Measurements from ENCODE around the gene TRIM62.

TRIM62 gene

DNA sequence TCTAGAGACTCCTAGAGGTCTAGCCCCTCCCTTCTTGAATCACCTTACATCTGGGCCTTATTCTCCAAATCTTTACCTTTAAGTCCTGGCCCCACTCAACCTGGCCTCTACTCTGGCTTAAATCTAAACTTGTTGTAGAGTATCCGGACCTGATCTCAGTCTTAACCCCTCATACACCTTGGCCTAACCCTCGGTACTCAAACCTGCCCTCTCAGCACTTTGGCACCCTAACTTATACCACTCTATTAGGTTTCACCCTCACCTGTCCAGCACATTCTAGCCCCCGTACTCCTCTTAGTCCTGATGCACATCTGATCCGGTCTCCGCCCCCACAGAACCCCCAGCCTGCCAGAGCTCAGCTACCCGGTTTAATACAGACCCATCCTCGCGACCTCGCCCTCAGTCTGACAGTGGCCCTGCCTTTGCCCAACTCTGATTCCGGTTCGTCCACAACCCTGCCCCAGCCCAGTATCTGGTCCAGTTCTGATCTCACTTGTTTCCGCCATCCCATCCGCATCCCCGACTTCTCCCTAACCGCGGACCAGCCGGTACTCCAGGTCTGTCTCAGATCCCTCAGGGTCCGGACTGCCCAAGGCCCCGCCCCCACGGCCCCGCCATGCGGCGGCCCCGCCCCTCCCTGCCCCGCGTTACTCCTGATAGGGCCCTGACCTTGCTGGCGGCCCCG is 1.5 kb downstream of the TRIM62 start:
- peak; percentile 95 for DNase-seq (ENCODE audit: low spot score)

DNA sequence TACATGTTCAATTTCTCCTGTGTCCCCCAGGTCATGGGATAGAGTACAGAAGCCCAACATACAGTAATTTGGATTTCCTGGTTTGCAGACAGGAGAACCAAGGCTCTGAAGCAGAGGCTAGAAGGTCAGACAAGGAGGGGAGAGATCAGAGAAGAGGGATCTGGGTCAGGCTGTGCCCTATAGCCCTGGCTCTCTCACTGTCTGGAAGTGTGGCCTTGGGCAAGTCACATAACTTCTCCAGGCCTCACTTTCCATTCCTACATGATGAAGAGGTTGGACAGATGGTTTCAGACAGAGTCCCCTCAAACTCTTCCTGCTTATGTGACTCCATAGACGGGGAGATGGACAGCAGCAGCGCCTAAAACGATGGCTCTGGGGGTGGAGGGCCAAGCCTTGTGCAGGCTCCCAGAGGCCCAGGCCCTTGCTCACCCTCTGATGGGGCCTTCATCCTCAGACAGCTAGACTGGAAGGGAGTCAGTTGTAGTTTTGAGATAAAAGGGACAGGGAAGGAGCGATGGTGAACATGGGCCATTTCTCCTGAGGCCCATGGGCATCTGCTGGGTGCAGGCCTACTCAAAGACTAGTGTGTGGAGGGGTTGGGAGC is 2.9 kb downstream of the TRIM62 start:
- DNase-seq (ENCODE audit: low spot score): no peak

DNA sequence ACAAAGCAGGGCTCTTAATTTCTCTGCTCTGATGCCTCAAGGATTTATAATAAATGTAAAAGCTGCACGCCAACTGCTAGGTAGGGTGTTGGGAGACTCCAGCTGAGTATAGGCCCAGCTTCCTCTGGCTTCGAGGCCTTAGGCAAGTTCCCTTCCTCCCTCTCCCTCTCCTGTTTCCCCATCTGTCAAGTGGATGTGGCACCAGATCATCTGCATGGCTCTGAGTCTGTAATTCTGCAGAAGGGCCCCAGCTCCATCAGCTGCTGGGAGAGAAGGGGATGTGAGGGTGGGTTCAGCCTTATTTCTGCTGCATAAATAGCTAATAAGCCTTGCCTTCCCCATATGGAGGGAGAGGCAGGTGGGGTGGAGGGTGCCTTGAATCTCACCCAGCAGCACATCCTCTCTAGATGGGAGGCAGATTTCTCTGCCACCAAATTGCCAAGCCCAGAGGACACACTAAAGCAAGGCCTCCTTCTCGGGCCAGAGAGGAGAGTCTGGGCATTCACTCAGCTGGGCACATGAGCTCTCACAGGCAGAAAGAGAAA is 3.8 kb downstream of the TRIM62 start:
- DNase-seq (ENCODE audit: low spot score): no peak

DNA sequence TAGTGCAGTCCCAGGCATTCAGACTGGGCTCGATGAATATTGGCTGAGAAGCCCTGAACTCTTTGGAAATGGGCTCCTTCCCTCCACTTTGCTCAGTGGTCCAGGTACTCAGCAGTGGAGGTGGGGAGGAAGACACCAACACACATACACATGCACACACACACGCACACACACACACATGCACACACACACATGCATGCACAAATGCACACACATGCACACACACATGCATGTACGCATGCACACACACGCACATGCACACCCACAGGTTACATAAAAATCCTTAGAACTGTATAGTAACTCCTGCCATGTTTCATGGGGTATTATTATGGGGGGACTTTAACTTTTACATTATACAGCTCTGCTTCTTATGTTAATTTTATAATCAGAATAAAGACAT is 5.0 kb downstream of the TRIM62 start:
- DNase-seq (ENCODE audit: low spot score): no peak

DNA sequence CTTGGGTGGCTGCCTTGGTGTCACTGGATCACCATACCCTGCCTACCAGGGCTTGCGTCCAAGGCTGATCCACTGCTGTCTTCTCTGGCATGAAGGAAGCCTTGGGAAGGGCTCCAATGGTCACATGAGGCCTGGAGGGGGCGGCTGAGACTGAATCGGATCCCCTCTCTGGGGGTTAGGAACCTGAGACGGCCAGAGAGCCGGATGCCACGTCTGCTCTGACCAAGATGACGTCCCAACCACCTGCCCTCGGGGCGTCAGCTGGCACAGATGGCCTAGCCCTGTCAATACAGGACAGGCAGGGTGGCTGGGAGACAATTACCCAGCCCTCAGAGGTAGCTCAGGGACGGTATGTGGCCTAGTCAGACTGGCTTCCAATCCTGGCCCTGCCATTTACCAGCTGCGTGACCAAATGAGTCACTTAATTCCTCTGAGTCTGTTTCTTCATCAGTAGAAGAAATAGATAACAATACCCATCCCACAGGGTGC is 5.4 kb downstream of the TRIM62 start:
- peak; percentile 62 for DNase-seq (ENCODE audit: low spot score)

DNA sequence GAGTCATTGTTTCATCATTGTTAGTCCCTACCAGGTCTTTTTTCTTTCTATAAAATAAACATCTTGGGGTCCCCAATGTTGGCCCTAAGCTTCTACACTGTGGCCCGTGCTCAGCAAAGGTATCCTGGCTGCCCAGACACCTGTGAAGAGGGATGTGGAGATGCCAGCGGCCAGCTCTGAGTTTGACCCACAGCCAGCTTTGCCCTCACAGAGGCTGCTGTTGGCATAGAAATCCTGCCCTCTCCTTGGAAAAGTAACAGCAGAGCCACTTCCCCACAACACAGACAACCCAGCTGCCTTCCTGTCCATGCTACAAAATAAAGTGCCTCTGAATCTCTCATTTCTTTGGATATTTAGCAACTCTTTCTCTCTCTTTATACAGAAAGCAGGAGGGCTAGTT is 6.0 kb downstream of the TRIM62 start:
- DNase-seq (ENCODE audit: low spot score): no peak

DNA sequence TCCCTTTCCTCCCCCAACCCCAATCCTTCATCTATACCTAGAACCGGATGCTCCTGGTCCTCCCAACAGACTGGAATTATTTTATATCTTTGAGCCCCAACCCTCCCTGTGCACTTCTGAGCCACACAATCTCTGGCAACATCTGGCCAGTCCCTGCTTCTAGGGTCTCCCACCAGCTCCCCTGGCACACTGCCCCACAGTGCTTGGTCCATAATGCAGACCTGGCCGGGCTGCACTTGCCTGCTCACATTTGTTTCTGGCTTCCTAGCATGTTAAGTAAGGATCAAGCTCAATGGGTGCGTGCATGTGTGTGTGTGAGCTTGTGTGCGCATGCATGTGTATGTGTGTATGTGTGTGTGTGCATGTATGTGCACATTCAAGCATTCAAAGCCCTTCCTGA is 8.8 kb downstream of the TRIM62 start:
- no peak for DNase-seq (ENCODE audit: low spot score)

DNA sequence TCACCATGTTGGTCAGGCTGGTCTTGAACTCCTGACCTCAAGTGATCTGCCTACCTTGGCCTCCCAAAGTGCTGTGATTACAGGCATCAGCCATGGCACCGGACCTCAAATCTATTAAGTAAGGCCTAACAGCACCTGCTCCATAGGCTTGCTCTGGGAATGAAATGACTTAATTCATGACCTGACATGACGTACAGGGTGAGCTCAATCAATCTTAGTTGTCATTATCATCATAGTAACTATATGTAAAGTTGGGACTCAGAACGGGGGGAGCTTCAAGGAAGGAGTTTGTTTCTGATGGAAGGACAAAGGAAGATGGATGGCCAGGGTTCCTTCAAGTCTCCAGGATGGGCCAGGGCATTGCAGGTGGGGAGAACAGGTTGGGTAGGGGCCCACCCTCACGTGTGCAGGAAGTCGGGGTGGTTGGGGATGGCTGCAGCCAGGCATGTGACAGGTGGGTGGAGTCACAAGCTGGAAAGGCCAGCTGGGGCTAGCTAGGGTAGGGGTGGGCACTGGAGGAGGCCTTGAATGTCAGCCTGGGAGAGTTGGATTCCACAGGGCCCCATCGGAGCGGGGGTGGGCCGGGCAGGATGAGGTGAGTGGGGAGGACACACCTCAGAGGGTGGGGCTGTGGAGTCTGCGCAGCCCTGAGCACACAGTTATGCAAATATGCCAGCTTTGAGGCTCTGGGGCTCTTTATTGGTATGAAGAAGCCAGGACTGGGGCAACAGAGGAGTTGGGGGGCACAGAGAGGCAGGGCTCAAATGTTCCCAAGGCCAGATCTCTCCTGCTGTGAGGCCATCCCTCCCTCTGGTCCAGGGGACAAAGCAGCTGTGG is 9.6 kb downstream of the TRIM62 start:
- DNase-seq (ENCODE audit: low spot score): no peak

DNA sequence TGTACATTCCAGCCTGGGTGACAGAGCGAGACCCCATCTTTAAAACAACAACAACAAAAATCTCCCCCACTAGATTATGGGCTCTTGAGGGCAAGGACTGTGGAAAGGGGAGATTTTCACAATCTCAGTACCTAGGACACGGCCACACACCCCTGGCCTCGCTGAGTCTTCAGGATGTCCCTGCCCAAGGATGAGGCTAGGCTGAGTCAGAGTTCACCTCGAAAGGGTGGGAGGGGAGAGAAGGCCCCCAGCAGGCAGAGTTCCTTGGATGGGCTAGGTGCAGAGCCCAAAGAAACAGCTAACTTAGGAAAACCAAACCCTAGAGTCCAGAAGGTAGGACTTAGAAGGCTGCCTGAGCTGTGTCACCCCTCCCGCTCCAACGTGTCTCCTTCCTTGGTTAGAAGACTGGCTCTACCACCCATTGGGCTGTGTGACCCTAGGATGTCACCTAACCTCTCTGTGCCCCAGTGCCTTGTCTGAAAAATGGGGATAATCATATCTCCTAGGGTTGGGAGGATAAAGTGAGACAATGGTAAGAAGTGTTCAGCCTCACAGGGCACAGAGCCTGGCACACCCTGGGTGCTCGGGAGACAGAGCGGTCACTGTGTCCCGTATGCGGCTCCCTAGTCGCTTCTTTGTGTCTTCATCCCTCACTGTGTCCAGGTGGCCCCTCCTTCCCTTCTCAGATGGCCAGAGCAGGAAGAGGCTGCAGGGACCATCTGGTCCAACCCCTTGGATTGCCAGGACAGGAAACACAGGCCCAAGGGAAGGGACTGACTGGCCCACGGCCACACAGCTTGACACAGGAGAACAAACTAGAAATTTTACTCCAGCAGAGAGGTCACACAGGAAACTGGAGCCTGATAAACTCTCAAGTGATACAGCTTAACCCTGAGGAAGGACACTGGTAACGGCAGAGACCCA is 11.2 kb downstream of the TRIM62 start:
- DNase-seq (ENCODE audit: low spot score): peak; percentile 77

DNA sequence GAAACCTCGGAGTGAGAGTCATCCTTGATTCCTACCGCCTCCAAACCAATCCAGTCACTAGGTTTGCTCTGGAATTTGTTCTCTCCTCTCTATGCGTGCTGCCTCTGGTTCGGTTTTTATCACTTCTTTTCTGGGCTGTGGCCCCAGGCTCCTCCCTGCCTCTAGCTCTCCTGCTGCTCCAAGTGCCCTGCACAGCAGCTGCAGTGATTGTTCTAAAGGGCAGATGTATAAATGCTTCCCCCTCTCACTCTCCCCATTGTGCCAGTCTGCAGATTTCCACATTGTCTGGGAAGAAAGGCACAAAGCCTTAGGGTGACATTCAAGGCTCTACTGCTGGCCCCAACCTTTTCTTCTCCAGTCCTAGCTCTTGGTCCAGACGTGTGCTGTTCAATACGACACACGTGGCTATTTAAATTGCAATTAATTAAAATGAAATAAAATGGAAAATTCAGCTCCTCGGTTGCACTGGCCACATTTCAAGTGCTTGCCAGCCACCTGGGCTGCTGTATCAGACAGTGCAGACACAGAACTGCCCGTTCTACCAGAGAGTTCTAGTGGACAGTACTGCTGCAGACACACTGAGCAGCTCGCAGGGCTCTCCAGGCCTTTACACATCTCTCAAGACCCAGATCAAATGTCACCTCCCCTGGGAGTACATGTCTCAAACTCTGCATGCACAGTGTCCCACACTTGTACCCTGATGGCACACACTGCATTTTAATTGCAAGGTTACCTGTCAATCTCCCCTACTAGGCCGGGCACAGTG is 12.4 kb downstream of the TRIM62 start:
- DNase-seq (ENCODE audit: low spot score): peak; percentile 85

DNA sequence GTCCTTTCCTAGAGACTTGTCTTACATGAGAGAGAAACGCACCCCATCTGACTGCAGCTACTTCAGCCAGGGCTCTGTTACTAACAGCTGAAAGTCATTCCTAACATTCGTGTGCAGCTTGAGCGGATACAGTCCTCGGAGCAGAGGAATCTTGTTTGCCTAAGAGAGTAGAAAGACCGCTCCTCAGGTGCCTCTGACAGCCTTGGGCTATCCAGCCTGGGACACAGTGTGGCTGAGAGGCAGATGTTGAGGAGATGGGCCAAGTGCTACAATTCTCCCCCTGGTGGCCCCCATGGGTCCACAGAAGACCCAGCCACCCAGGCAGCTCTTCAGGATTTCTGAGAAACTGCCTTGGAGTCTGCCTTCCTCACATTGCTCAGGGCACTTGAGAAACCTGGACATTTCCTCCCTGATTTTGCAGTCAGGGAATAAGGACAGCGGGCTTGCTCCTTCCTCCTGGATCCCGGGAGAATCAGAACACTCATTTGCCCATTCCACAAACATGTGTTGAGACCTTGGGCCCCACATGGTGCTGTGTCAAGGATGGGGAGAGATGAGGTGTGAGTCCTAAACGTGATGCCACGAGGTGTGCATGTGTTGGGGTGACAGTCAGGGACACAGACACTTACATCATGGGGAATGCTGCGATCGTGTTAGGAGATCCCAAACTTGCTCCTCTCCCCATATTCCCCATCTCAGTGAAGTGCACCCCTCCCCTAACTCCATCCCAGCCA is 13.1 kb downstream of the TRIM62 start:
- DNase-seq (ENCODE audit: low spot score): no peak

DNA sequence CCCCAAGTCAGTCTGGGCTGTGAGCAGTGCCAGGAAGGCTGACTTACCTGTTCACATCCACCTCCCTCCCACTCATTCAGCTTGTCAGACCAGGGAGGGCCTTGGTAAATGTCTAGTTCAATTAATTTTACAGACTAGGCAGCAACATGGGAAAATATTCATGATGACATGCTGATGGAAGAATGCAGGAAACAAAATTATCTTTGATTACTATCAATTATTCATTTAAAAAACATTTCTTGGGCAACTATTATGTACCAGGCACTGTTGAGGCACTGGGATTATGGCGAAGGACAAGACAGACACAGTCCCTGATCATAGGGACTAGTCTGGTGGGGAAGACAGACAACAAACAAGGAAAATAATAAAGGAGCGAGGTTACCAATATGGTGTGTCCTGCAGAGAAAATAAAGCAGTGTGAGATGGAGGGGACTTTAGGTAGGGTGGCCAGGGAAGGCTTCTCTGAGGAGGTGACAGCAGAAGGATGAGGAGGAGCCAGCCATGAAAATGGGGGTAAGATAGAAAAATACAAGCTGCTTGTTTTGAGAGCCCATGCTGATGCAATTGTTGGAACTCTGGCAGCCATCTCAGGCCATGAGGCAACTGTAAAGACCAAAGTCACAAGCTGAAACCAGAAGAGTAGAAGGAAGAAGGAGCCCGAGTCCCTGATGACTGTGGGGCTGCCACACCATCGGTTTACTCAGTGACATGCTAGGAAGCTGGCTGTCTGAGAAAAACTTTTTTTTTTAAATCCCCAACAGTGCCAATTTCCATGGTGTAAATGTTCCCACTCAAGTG is 14.0 kb downstream of the TRIM62 start:
- no peak for DNase-seq (ENCODE audit: low spot score)

DNA sequence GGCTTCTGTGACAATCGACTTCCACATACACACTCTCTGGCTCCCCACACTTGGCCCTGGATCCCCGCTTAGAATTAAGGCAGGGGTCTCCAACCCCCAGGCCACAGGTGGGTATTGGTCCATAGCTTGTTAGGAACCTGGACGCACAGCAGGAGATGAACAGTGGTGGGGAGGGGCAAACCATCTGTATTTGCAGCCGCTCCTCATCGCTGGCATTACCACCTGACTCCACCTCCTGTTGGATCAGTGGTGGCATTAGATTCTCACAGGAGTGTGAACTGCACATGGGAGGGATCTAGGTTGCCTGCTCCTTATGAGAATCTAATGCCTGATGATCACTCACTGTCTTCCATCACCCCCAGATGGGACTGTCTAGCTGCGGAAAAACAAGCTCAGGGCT is 16.0 kb downstream of the TRIM62 start:
- DNase-seq (ENCODE audit: low spot score): no peak

DNA sequence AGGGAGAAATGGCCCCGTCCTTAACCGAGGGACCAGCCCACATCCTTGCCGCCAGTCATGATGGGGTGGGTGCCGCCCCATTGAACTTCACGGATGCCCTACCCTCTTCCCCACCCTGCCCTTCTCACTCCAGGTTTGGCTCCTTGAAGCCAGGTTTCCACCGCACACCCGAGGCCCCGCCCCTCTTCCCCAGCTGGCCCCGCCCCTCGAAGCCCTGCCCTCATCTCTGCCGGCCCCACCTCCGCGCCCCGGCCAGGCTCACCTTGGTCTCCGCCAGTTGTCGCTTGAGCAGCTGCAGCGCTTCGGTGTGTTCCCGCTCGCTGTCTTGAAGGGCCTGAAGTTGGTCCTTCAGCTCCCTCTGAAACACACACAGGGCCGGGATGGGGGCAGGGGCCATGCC is 16.6 kb downstream of the TRIM62 start:
- no peak for DNase-seq (ENCODE audit: low spot score)

DNA sequence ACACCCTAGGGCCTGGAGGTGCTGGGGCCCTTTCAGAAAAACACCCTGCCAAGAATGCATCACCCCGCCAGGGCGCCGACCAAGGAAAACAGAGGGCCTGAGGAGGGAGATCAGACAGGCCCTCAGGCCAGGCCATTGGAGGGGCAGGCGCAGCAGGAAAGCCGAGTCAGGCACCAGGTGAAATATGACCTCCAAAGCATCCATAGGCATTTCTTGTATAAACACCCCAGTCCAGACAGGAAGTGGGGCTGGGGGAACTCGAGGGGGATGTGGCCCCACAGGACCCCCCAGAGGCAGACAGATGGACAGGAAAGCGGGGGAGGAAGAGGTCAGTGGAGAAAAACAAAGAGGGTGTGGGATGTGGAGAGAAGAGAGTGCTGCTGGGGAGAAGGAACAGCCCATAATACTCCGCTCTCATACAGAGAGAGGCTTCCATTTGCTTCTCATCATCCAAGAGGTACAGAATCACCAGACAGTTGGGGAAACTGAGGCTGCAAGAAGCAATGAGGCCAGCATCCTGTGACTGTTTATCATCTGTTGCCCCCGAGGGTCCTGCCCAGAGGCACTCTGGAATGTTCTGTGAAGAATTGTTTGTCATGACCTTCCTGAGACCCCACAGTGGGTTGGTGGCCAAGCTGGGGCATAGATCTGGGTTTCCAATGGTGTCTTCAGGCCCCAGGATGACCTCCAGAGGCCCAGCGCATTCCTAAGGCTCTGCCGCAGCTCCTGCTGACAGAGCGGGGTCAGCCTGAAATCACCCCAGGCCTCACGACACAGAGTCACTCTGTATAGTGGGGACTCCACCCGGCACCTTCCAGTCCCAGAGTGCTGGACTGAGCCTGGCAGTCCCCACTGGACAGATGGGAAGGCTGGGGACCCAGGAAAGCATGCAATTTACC is 18.0 kb downstream of the TRIM62 start:
- no peak for DNase-seq (ENCODE audit: low spot score)

DNA sequence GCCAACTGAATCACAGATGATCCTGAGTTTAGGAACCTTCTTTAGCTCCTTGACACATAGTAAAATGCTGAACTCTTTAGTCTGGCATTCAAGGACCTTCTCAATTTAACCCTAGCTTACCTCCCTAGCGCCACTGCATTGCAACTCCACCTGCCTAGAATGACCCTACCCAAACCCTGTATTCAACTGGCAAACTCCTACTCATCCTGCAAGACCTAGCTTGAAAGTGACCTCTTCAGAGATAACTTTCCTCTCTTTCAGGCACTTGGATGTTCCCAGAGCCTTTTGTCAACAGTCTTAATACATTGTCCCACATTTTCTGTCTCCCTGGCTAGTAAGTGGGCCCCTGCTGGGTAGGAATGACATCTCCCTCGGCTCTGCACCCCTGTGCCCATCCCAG is 19.7 kb downstream of the TRIM62 start:
- DNase-seq (ENCODE audit: low spot score): no peak

DNA sequence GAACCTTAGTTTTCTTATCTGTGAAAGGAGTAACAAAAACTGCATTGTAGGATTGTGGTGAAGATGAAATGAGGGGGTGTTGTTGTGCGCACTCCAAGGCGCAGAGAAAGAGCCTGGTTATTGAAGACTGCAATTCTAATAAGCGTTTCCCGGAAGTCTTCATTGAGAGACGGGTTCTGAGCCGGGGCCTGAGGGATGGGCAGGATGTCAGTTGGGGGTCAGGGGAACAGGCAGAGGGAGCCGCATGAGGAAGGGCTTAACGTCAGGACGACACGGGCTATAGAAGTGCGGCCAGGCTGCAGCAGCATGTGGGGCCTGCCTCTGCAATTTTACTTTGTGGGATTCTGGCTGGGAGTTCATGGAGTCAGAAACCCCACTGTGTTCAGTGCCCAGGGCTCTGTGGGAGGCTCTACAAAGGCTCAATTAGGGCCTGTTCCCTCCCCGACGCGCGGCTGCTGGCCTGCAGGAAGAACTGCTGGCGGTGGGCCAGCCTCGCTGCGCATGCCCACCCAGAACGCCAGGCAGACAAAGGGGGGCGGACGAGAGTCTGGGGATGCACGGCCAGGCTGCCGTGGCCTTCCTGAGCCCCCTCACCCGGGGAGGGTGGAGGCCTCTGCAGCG is 20.7 kb downstream of the TRIM62 start:
- DNase-seq (ENCODE audit: low spot score): peak; percentile 90

DNA sequence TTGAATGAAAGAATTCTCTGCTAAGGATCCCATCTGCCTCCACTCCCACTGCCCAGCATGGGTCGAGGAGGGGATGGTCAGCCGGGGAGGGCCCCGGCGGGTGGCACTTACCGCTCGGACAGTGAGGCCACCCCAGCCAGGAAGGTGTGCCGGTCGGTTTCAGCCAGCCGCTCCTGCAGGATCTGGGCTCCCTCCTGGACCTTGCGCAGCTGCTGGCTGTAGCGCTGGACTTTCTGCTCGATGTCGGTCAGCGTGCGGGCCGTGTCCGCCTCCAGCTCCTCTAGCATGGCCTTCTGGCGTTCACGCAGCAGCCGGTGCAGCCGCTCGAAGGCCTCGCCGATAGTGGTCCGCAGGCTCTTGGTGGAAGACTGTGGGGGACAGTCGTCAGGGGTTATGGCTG is 22.3 kb downstream of the TRIM62 start:
- no peak for DNase-seq (ENCODE audit: low spot score)

Measured in globus pallidus (tissue), 1 donor.